IPS-15b (cell line): ENCODE data around the gene AAMDC.

Source experiments
- H3K27me3 ChIP-seq: one replicate; pipeline ENCODE4 v1.6.1; 2013; ENCODE audit warnings: low read length; ENCODE audit not compliant: control insufficient read depth, insufficient read depth
- H3K36me3 ChIP-seq: one replicate; pipeline ENCODE4 v1.6.1; 2013; ENCODE audit warnings: low read length; ENCODE audit not compliant: control insufficient read depth, insufficient read depth
- H3K4me1 ChIP-seq: one replicate; pipeline ENCODE4 v1.6.1; 2013; ENCODE audit warnings: mild to moderate bottlenecking, low read length; ENCODE audit not compliant: control insufficient read depth, insufficient read depth
- H3K4me3 ChIP-seq: one replicate; pipeline ENCODE4 v1.5.1; 2013; ENCODE audit warnings: low read depth, low read length
- H3K9ac ChIP-seq: one replicate; pipeline ENCODE4 v1.6.1; 2013; ENCODE audit warnings: low read depth, mild to moderate bottlenecking, low read length
- H3K9me3 ChIP-seq: one replicate; pipeline ENCODE4 v1.6.1; 2013; ENCODE audit warnings: mild to moderate bottlenecking, low read length; ENCODE audit not compliant: control insufficient read depth, insufficient read depth

AAMDC gene

GRCh38 chr11:77820565-77821348, at the start of gene AAMDC, which contains the start of gene RSF1:
TSS of gene AAMDC (plus strand) at chr11:77821144. CDS start at chr11:77842497, 21,353 bp downstream.
TSS of gene RSF1 (minus strand) at chr11:77820722. CDS start at chr11:77820714, 8 bp downstream.
- Histone ChIP-seq H3K9me3 (no peaks in the 10 kb centered on the region), H3K27me3 (no peaks in the 10 kb centered on the region), H3K4me1 (no peaks in the 10 kb centered on the region), H3K36me3 (no peaks in the 10 kb centered on the region), H3K4me3 (peak within 1 kb of the TSS; percentile 95), H3K9ac (peak within 1 kb of the TSS; percentile 95)

GRCh38 chr11:77775936-77776335, 45.0 kb upstream of the AAMDC start:
- Histone ChIP-seq H3K27me3 (no peaks in the 10 kb centered on the region), H3K4me3 (no peak overlapping the region), H3K9ac (no peak overlapping the region), H3K36me3 (no peaks in the 10 kb centered on the region), H3K9me3 (no peaks in the 10 kb centered on the region), H3K4me1 (no peaks in the 10 kb centered on the region)

- no peaks in the 10 kb centered on the region for H3K36me3 ChIP-seq
- no peak overlapping the region for H3K4me3 ChIP-seq
- H3K27me3 ChIP-seq: no peaks in the 10 kb centered on the region
- H3K9ac ChIP-seq: no peak overlapping the region
- no peaks in the 10 kb centered on the region for H3K9me3 ChIP-seq
- H3K4me1 ChIP-seq: no peaks in the 10 kb centered on the region
Measured at GRCh38 chr11:77776455-77776854, 44.5 kb upstream of the AAMDC start.

- no peaks in the 10 kb centered on the region for H3K4me1 ChIP-seq
- H3K27me3 ChIP-seq: no peaks in the 10 kb centered on the region
- H3K36me3 ChIP-seq: no peaks in the 10 kb centered on the region
- no peaks in the 10 kb centered on the region for H3K9me3 ChIP-seq
- no peak overlapping the region for H3K9ac ChIP-seq
- H3K4me3 ChIP-seq: no peak overlapping the region
Measured at GRCh38 chr11:77778118-77778517, 42.8 kb upstream of the AAMDC start.

GRCh38 chr11:77778549-77778948, 42.4 kb upstream of the AAMDC start:
- no peaks in the 10 kb centered on the region for H3K27me3 ChIP-seq
- H3K4me3 ChIP-seq: no peak overlapping the region
- no peaks in the 10 kb centered on the region for H3K9me3 ChIP-seq
- H3K36me3 ChIP-seq: no peaks in the 10 kb centered on the region
- no peaks in the 10 kb centered on the region for H3K4me1 ChIP-seq
- no peak overlapping the region for H3K9ac ChIP-seq

- H3K36me3 ChIP-seq: no peaks in the 10 kb centered on the region
- H3K27me3 ChIP-seq: no peaks in the 10 kb centered on the region
- H3K9me3 ChIP-seq: no peaks in the 10 kb centered on the region
- H3K9ac ChIP-seq: no peak overlapping the region
- no peak overlapping the region for H3K4me3 ChIP-seq
- no peaks in the 10 kb centered on the region for H3K4me1 ChIP-seq
Measured at GRCh38 chr11:77779935-77780334, 41.0 kb upstream of the AAMDC start.

- no peaks in the 10 kb centered on the region for H3K27me3 ChIP-seq
- H3K4me1 ChIP-seq: peaks cover 5% of the 10 kb centered on the region
- no peaks in the 10 kb centered on the region for H3K36me3 ChIP-seq
- no peak overlapping the region for H3K9ac ChIP-seq
- H3K9me3 ChIP-seq: no peaks in the 10 kb centered on the region
- no peak overlapping the region for H3K4me3 ChIP-seq
Measured at GRCh38 chr11:77783025-77783424, 37.9 kb upstream of the AAMDC start.

GRCh38 chr11:77784572-77784971, 36.4 kb upstream of the AAMDC start:
- Histone ChIP-seq H3K4me1 (peaks cover 5% of the 10 kb centered on the region), H3K36me3 (no peaks in the 10 kb centered on the region), H3K9ac (no peak overlapping the region), H3K9me3 (no peaks in the 10 kb centered on the region), H3K4me3 (no peak overlapping the region), H3K27me3 (no peaks in the 10 kb centered on the region)

- peaks cover 5% of the 10 kb centered on the region for H3K4me1 ChIP-seq
- H3K4me3 ChIP-seq: no peak overlapping the region
- H3K9ac ChIP-seq: no peak overlapping the region
- no peaks in the 10 kb centered on the region for H3K9me3 ChIP-seq
- H3K36me3 ChIP-seq: no peaks in the 10 kb centered on the region
- no peaks in the 10 kb centered on the region for H3K27me3 ChIP-seq
Measured at GRCh38 chr11:77789061-77789730, 31.7 kb upstream of the AAMDC start.

GRCh38 chr11:77789731-77790476, 31.0 kb upstream of the AAMDC start:
- Histone ChIP-seq H3K9me3 (no peaks in the 10 kb centered on the region), H3K9ac (no peak overlapping the region), H3K4me3 (no peak overlapping the region), H3K27me3 (no peaks in the 10 kb centered on the region), H3K36me3 (no peaks in the 10 kb centered on the region), H3K4me1 (peaks cover 5% of the 10 kb centered on the region)

- no peak overlapping the region for H3K9ac ChIP-seq
- peaks cover 5% of the 10 kb centered on the region for H3K4me1 ChIP-seq
- H3K27me3 ChIP-seq: no peaks in the 10 kb centered on the region
- no peaks in the 10 kb centered on the region for H3K9me3 ChIP-seq
- H3K4me3 ChIP-seq: no peak overlapping the region
- no peaks in the 10 kb centered on the region for H3K36me3 ChIP-seq
Measured at GRCh38 chr11:77791301-77791700, 29.6 kb upstream of the AAMDC start.
